GM23248 (cell line): ENCODE data around the gene GARRE1. TPM values are rescaled to one million over a fixed set of nuclear protein-coding genes. Genes with fewer than 3 reads are reported as not detected.

ENCODE experiments used
- DNase-seq: peaks from one replicate; pipeline ENCODE4 v3.0.0-alpha.2; 2015
- H2AFZ ChIP-seq: fragments of 200-600 bp; sonication (generic); 2 replicates; pipeline ENCODE4 v1.6.1; 2016; ENCODE audit warnings: antibody characterized with exemption
- H3F3A ChIP-seq: fragments of 200-600 bp; sonication (generic); 2 replicates; pipeline ENCODE4 v1.6.1; 2016; ENCODE audit warnings: mild to moderate bottlenecking, antibody characterized with exemption, mixed run types; ENCODE audit not compliant: insufficient read depth
- H3K27ac ChIP-seq: fragments of 200-600 bp; sonication (generic); 2 replicates; pipeline ENCODE4 v1.5.1; 2016; ENCODE audit warnings: mild to moderate bottlenecking
- H3K27me3 ChIP-seq: fragments of 200-600 bp; sonication (generic); replicated peaks from 2 replicates; pipeline ENCODE4 v1.6.1; 2016; ENCODE audit warnings: mild to moderate bottlenecking; ENCODE audit not compliant: insufficient read depth
- H3K36me3 ChIP-seq: fragments of 200-600 bp; sonication (generic); 2 replicates; pipeline ENCODE4 v1.6.1; 2016; ENCODE audit warnings: low read depth, mild to moderate bottlenecking
- H3K4me1 ChIP-seq: fragments of 200-600 bp; sonication (generic); 2 replicates; pipeline ENCODE4 v1.6.1; 2016; ENCODE audit warnings: mild to moderate bottlenecking; ENCODE audit not compliant: insufficient read depth
- H3K4me2 ChIP-seq: fragments of 200-600 bp; sonication (generic); one replicate; pipeline ENCODE4 v1.6.1; 2016; ENCODE audit warnings: mild to moderate bottlenecking; ENCODE audit not compliant: unreplicated experiment
- H3K4me3 ChIP-seq: fragments of 200-600 bp; sonication (generic); 2 replicates; pipeline ENCODE4 v1.5.1; 2016; ENCODE audit warnings: mild to moderate bottlenecking
- H3K79me2 ChIP-seq: fragments of 200-600 bp; sonication (generic); 2 replicates; pipeline ENCODE4 v1.6.1; 2016; ENCODE audit warnings: mild to moderate bottlenecking; ENCODE audit not compliant: insufficient read depth
- H3K9ac ChIP-seq: fragments of 200-600 bp; sonication (generic); 2 replicates; pipeline ENCODE4 v1.6.1; 2016; ENCODE audit warnings: mild to moderate bottlenecking
- H3K9me2 ChIP-seq: fragments of 200-600 bp; sonication (generic); 2 replicates; pipeline ENCODE4 v1.6.1; 2016; ENCODE audit warnings: mixed run types, mild to moderate bottlenecking, moderate library complexity; ENCODE audit not compliant: insufficient read depth
- H3K9me3 ChIP-seq: fragments of 200-600 bp; sonication (generic); one replicate; pipeline ENCODE4 v1.6.1; 2017; ENCODE audit warnings: low read depth
- H4K20me1 ChIP-seq: fragments of 200-600 bp; sonication (generic); 2 replicates; pipeline ENCODE4 v1.6.0; 2016; ENCODE audit not compliant: insufficient read depth
- EZH2 ChIP-seq: fragments of 200-600 bp; sonication (generic); IDR thresholded peaks from 2 replicates; pipeline ENCODE4 v1.6.1; 2018; ENCODE audit warnings: antibody characterized with exemption, mild to moderate bottlenecking; ENCODE audit not compliant: insufficient read depth, poor library complexity, severe bottlenecking
- EZH2phosphoT487 ChIP-seq: fragments of 200-600 bp; sonication (generic); IDR thresholded peaks from 2 replicates; pipeline ENCODE4 v1.6.1; 2018; ENCODE audit warnings: antibody characterized with exemption, moderate library complexity, mild to moderate bottlenecking, low read depth; ENCODE audit not compliant: insufficient read depth
- WGBS, 2 experiments: methylation state at CpG; one replicate each; pipeline ENCODE4 v1.1.6; 2015 to 2017; ENCODE audit warnings: low lambda C conversion rate in 2 of 2, low coverage in 1 of 2; ENCODE audit errors: missing lambda C conversion rate in 2 of 2; 5-methylcytosine and 5-hydroxymethylcytosine counted together
- in situ Hi-C: fragments of 300-500 bp; cut with MboI; formaldehyde crosslinking; loops from 2 replicates; pipeline ENCODE4 v1.15.0; 2020
- polyA plus RNA-seq: library from polyadenylated mRNA; unstranded; fragments of >200 nt; fragmentation: Nextera tagmentation; extraction: Ambion mirVana; gene quantifications from 2 replicates; pipeline ENCODE4 v1.2.1, GENCODE V29; 2016
- total RNA-seq: library from RNA; depleted of rRNA; stranded (reverse); fragments of >200 nt; shearing (Covaris generic); gene quantifications from 2 replicates; pipeline ENCODE4 v1.2.3, GENCODE V29; 2014

The GARRE1 gene
- total and polyA plus RNA-seq, 2 experiments from 2014 or later, result 12.1 to 19.0 TPM

DNA sequence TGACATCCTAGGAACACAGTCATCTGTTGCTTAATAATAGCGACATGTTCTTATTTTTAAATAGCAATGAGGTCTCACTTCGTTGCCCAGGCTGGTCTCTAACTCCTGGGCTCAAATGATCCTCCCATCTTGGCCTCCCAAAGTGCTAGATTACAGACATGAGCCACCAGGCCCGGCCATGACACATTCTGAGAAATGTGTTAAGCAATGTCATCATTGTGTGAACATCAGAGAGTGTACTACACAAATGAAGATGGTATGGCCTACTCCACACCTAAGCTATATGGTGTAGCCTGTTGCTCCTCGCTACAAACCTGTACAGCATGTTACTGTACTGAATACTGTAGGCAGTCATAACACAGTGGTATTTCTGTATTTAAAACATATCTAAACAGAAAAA, 24.6 kb upstream of the GARRE1 start:
- peaks cover 75% of the 10 kb centered on the region for H3F3A ChIP-seq
- H3K79me2 ChIP-seq, result peaks cover 12% of the 10 kb centered on the region; the same call in 1 of the 2 replicates
- H3K4me3 ChIP-seq, result no peak overlapping the region
- no peak for DNase-seq
- peaks cover 9% of the 10 kb centered on the region for H4K20me1 ChIP-seq
- 93 to 97% methylated on average over 4 of the region's 4 CpGs for WGBS, 2 experiments
- H3K9ac ChIP-seq, result no peak overlapping the region
- H3K9me3 ChIP-seq, result no peaks in the 10 kb centered on the region
- H2AFZ ChIP-seq, result no peak overlapping the region
- TF ChIP-seq EZH2, result no peak
- TF ChIP-seq EZH2phosphoT487, result no peak
- peaks cover 39% of the 10 kb centered on the region for H3K36me3 ChIP-seq
- H3K27ac ChIP-seq, result no peak overlapping the region
- no peaks in the 10 kb centered on the region for H3K9me2 ChIP-seq
- in situ Hi-C loops, result no loop called here
- H3K4me1 ChIP-seq, result peaks cover 49% of the 10 kb centered on the region
- no peaks in the 10 kb centered on the region for H3K27me3 ChIP-seq
- H3K4me2 ChIP-seq, result no peak overlapping the region

- Histone ChIP-seq H3F3A (peaks cover 66% of the 10 kb centered on the region), H3K4me1 (peaks cover 38% of the 10 kb centered on the region), H3K9ac (no peak overlapping the region), H3K4me3 (no peak overlapping the region), H3K4me2 (no peak overlapping the region), H3K9me3 (no peaks in the 10 kb centered on the region), H3K79me2 (peaks cover 12% of the 10 kb centered on the region; the same call in 1 of the 2 replicates), H4K20me1 (peaks cover 4% of the 10 kb centered on the region; the same call in 1 of the 2 replicates), H2AFZ (no peak overlapping the region), H3K27me3 (no peaks in the 10 kb centered on the region), H3K9me2 (no peaks in the 10 kb centered on the region), H3K27ac (no peak overlapping the region), H3K36me3 (peaks cover 33% of the 10 kb centered on the region)
- TF ChIP-seq EZH2phosphoT487, result no peak
- no peak for TF ChIP-seq EZH2
- no peak for DNase-seq
- in situ Hi-C loops, result no loop called here
- WGBS, 2 experiments, result 82 to 83% methylated on average over 10 of the region's 10 CpGs
Observed at GRCh38 chr19:34230820-34231219, 23.5 kb upstream of the GARRE1 start.

- H3K4me1 ChIP-seq, result peaks cover 42% of the 10 kb centered on the region
- H3K9ac ChIP-seq, result no peak overlapping the region
- H3K27me3 ChIP-seq, result no peaks in the 10 kb centered on the region
- no peak for DNase-seq
- H3K9me3 ChIP-seq, result no peaks in the 10 kb centered on the region
- H3F3A ChIP-seq, result peaks cover 68% of the 10 kb centered on the region
- no peak overlapping the region for H2AFZ ChIP-seq
- peaks cover 11% of the 10 kb centered on the region; the same call in 1 of the 2 replicates for H3K79me2 ChIP-seq
- no peak overlapping the region for H3K4me2 ChIP-seq
- no peaks in the 10 kb centered on the region for H3K9me2 ChIP-seq
- H3K4me3 ChIP-seq, result no peak overlapping the region
- peaks cover 4% of the 10 kb centered on the region; the same call in 1 of the 2 replicates for H4K20me1 ChIP-seq
- 89 to 91% methylated on average over 4 of the region's 4 CpGs for WGBS, 2 experiments
- in situ Hi-C loops, result no loop called here
- no peak overlapping the region for H3K27ac ChIP-seq
- no peak for TF ChIP-seq EZH2
- no peak for TF ChIP-seq EZH2phosphoT487
- H3K36me3 ChIP-seq, result peaks cover 31% of the 10 kb centered on the region
Observed at GRCh38 chr19:34231439-34231838, 22.9 kb upstream of the GARRE1 start.

DNA sequence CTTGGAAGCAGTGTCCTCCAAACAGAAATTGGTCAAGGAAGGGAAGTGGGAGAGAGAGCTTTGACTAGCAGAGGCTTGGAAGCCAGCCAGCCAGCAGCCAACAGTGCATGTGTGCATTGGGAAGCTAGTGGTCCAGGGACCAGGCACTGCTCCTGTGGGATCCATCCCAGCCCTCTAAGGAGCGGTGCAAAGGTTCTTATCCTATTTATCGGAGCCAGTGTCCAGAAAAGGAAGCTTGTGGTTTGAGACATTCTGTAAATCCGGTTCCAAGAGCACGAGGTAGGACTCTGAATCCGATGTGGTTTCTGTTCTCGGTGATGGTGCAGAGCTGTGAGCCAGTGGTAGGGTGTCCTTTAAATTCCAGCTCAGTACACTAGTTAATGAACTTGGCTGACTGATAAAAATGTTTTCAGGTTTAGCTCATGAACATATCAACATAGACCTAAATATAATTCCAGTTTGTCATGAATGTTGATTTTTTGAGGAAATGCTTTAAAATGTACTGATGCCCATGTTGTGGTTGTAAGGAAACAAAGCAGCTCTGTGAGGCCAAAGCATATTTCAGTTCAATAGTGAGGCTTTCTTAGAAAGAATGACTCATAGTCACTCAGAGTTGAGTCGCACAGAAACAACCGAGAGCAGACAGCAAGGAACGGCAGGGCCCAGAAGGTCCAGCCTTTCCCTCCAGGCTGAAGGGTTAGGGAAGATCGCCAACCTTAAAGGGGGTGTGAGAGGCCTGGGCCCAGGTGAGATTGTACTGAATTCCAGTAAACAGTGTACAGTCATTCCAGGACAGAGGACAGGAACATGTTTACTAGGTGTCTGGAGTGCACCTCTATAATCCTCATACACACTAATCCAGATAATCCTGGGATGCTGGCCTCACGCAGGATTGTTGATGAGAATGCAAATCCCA, 21.5 kb upstream of the GARRE1 start:
- Histone ChIP-seq H3K4me3 (peak overlapping the region; percentile 25), H4K20me1 (peaks cover 4% of the 10 kb centered on the region; the same call in 1 of the 2 replicates), H3K9me2 (no peaks in the 10 kb centered on the region), H3K27ac (peak overlapping the region; percentile 78), H2AFZ (no peak overlapping the region), H3K4me2 (peak overlapping the region; percentile 48), H3F3A (peaks cover 55% of the 10 kb centered on the region), H3K79me2 (peaks cover 5% of the 10 kb centered on the region; the same call in 1 of the 2 replicates), H3K9me3 (no peaks in the 10 kb centered on the region), H3K9ac (peak overlapping the region; percentile 48), H3K4me1 (peaks cover 46% of the 10 kb centered on the region), H3K27me3 (no peaks in the 10 kb centered on the region), H3K36me3 (peaks cover 17% of the 10 kb centered on the region)
- peak; percentile 96 for DNase-seq
- in situ Hi-C loops, result no loop called here
- 2% methylated on average over 11 of the region's 11 CpGs for WGBS, 2 experiments
- no peak for TF ChIP-seq EZH2
- TF ChIP-seq EZH2phosphoT487, result 0 out of 2 replicates have a peak, but pooled peaks have one; percentile 50
